Testis (tissue), 2 donors: Measurements from ENCODE around the gene IFNK.

Experiments used
- CTCF ChIP-seq, 3 experiments: fragments of 450-650 bp in 2 of 3; fragments of 200-600 bp in 1 of 3; sonication (generic) in 1 of 3; IDR thresholded peaks; one replicate each; pipeline ENCODE4 v1.5.1; 2016 to 2019; ENCODE audit warnings: antibody characterized with exemption in 3 of 3, mild to moderate bottlenecking in 2 of 3, moderate library complexity in 1 of 3
- POLR2A ChIP-seq: fragments of 450-650 bp; IDR thresholded peaks from one replicate; pipeline ENCODE4 v1.6.1; 2017; ENCODE audit warnings: antibody characterized with exemption, mild to moderate bottlenecking, moderate library complexity

DNA sequence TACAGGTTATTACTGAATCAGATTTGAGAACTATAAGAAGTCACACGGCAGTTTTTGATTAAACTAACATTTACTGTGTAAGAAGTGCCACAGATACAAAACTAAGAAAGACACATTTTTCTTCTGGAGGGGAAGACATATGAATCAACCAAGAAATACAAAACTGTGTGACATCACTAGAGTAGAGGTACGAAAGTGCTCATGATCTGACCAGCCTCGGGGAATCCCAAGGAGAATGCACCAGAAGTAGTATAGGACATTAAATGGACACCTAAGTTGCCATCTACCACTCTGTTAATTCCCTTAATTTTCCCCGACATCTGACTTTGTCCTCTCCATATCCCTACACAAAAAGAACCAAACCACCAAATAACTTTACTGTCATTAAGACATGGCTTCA lies 5.3 kb upstream of the IFNK start:
- TF ChIP-seq CTCF (IDR thresholded peaks at IDR 0.05), result no peak
- no peak for TF ChIP-seq POLR2A
